DOHH2 (cell line): ENCODE results near the gene NRF1.

ENCODE experiments used
- EZH2phosphoT487 ChIP-seq: fragments of 200-600 bp; sonication (generic); IDR thresholded peaks from 2 replicates; pipeline ENCODE4 v1.6.1; 2017; ENCODE audit warnings: borderline replicate concordance, mild to moderate bottlenecking, antibody characterized with exemption, low read length, moderate library complexity, mixed read lengths
- TF ChIP-seq, protein P1 (sequence below): fragments of 200-600 bp; sonication (generic); IDR thresholded peaks from one replicate; pipeline ENCODE4 v1.5.1; 2014; ENCODE audit warnings: antibody characterized with exemption, mild to moderate bottlenecking, low read depth, low read length; ENCODE audit not compliant: poor library complexity, severe bottlenecking

DNA sequence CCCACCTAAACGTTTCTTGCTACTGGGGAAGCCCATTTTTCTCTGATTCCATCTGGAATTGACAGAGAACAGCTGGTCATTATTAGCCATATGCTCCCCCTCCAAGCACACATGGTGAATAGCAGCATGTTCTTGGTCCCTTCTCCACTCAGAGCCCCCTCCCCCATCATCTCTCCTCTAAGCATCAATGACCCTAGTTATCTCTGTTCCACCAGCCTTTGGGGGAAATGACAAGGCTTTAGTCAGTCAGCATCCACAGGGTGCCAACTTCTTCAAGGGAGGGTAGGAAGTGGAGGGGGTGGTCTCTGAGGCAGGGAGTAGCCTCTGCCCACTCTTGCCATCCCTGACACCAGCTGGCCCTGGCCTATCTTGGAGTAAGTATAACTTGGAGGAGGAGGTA lies 178.1 kb downstream of the NRF1 start:
- TF ChIP-seq, protein P1, sequence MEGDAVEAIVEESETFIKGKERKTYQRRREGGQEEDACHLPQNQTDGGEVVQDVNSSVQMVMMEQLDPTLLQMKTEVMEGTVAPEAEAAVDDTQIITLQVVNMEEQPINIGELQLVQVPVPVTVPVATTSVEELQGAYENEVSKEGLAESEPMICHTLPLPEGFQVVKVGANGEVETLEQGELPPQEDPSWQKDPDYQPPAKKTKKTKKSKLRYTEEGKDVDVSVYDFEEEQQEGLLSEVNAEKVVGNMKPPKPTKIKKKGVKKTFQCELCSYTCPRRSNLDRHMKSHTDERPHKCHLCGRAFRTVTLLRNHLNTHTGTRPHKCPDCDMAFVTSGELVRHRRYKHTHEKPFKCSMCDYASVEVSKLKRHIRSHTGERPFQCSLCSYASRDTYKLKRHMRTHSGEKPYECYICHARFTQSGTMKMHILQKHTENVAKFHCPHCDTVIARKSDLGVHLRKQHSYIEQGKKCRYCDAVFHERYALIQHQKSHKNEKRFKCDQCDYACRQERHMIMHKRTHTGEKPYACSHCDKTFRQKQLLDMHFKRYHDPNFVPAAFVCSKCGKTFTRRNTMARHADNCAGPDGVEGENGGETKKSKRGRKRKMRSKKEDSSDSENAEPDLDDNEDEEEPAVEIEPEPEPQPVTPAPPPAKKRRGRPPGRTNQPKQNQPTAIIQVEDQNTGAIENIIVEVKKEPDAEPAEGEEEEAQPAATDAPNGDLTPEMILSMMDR, result no peak
- TF ChIP-seq EZH2phosphoT487, result no peak
